Natural killer cell (primary cell): ENCODE measurements around the gene PLCD3. TPM values are rescaled to one million over a fixed set of nuclear protein-coding genes. Genes with fewer than 3 reads are reported as not detected.

Experiments
- ATAC-seq, 3 donors: fragments of 150-1000 bp in 2 of 3; fragments of 200-7000 bp in 1 of 3; cut with Tn5 transposase; 1 replicate in 1 of 3; 2 replicates in 2 of 3; pipeline ENCODE4 v1.10.0; 2021; ENCODE audit warnings: mild to moderate bottlenecking in 2 of 3, moderate library complexity in 2 of 3
- DNase-seq, 2 donors: peaks; one replicate each; pipeline versions ENCODE4 v3.0.0 to v3.0.0-alpha.2; 2013 to 2021; ENCODE audit warnings: mixed read lengths in 1 of 2
- H3K27ac ChIP-seq: one replicate; pipeline ENCODE4 v1.5.1; 2013; ENCODE audit warnings: mild to moderate bottlenecking, low read length
- H3K27me3 ChIP-seq: one replicate; pipeline ENCODE4 v1.6.1; 2013; ENCODE audit warnings: low read length; ENCODE audit not compliant: control insufficient read depth, insufficient read depth
- H3K36me3 ChIP-seq: one replicate; pipeline ENCODE4 v1.6.1; 2013; ENCODE audit warnings: low read length; ENCODE audit not compliant: control insufficient read depth, insufficient read depth
- H3K4me1 ChIP-seq: one replicate; pipeline ENCODE4 v1.6.1; 2013; ENCODE audit warnings: low read length; ENCODE audit not compliant: control insufficient read depth, insufficient read depth
- H3K4me3 ChIP-seq: one replicate; pipeline ENCODE4 v1.5.1; 2013; ENCODE audit warnings: low read length
- H3K9me3 ChIP-seq: one replicate; pipeline ENCODE4 v1.6.1; 2013; ENCODE audit warnings: low read length; ENCODE audit not compliant: control insufficient read depth, insufficient read depth
- H3K27ac Mint-ChIP-seq, 2 donors: one replicate each; pipeline ENCODE4 v1.8.0; 2022; ENCODE audit warnings: mild to moderate bottlenecking in 2 of 2, mixed read lengths in 2 of 2, moderate library complexity in 1 of 2
- H3K27me3 Mint-ChIP-seq, 2 donors: one replicate each; pipeline ENCODE4 v1.8.0; 2022; ENCODE audit warnings: low read depth in 2 of 2, mixed read lengths in 2 of 2
- H3K36me3 Mint-ChIP-seq: one replicate; pipeline ENCODE4 v1.8.0; 2022; ENCODE audit warnings: mixed read lengths
- H3K4me1 Mint-ChIP-seq, 2 donors: one replicate each; pipeline ENCODE4 v1.8.0; 2022; ENCODE audit warnings: mixed read lengths in 2 of 2
- H3K4me3 Mint-ChIP-seq: one replicate; pipeline ENCODE4 v1.8.0; 2022; ENCODE audit warnings: mild to moderate bottlenecking, moderate library complexity, mixed read lengths
- H3K9me3 Mint-ChIP-seq, 2 donors: one replicate each; pipeline ENCODE4 v1.8.0; 2022; ENCODE audit warnings: mixed read lengths in 2 of 2
- CTCF ChIP-seq: fragments of 200-600 bp; IDR thresholded peaks from one replicate; pipeline ENCODE4 v1.8.0; 2022; ENCODE audit warnings: antibody characterized with exemption
- WGBS: methylation state at CpG from one replicate; pipeline ENCODE4 v1.1.7; 2013; ENCODE audit warnings: missing lambda C conversion rate; ENCODE audit not compliant: insufficient coverage; 5-methylcytosine and 5-hydroxymethylcytosine counted together
- intact Hi-C: fragments of 100-400 bp; cut with micrococcal nuclease; formaldehyde crosslinking; loops from one replicate; pipeline ENCODE4 v1.14.2; 2022
- total RNA-seq, 4 donors: library from RNA; stranded (reverse); fragments of 120-200 nt in 1 of 4; gene quantifications; one replicate each; pipeline versions ENCODE4 v1.2.3 to v1.2.4, GENCODE V29; 2013 to 2022

Gene PLCD3
- 1 to 10 TPM; 2.5 to 2.9 (median 2.5) TPM for total RNA-seq
- total RNA-seq (2013), result 0.63 TPM

- H3K9me3 Mint-ChIP-seq, result no peaks in the 10 kb centered on the region
- H3K27ac ChIP-seq, result peak within 1 kb of the TSS; percentile 91
- DNase-seq, result no peak
- H3K27ac Mint-ChIP-seq, result peak within 1 kb of the TSS; percentile 82 to 88
- intact Hi-C loops, result loop anchor here (2.0 kb wide), 2 partner anchors 71 to 357 kb away; partner anchors contain the start of gene NMT1
- no peak for ATAC-seq
- TF ChIP-seq CTCF, result no peak
- no peaks in the 10 kb centered on the region for H3K27me3 ChIP-seq
- peaks cover 0 to 3% of the 10 kb centered on the region in 2 donors for H3K27me3 Mint-ChIP-seq
- peaks cover 33% of the 10 kb centered on the region for H3K4me1 ChIP-seq
- H3K9me3 ChIP-seq, result no peaks in the 10 kb centered on the region
- no peaks in the 10 kb centered on the region for H3K36me3 Mint-ChIP-seq
- peak within 1 kb of the TSS; percentile 92 for H3K4me3 Mint-ChIP-seq
- peak within 1 kb of the TSS; percentile 71 for H3K4me3 ChIP-seq
- H3K4me1 Mint-ChIP-seq, result peaks cover 12 to 20% of the 10 kb centered on the region in 2 donors
- WGBS, result 0% methylated on average over 35 of the region's 36 CpGs
- H3K36me3 ChIP-seq, result no peaks in the 10 kb centered on the region
Measured at GRCh38 chr17:45132320-45132571, at the start of gene PLCD3. PLCD3 (minus strand) TSS chr17:45132515; CDS start chr17:45132410, 105 bp downstream.

- Histone ChIP-seq H3K27me3 (no peaks in the 10 kb centered on the region), H3K36me3 (no peaks in the 10 kb centered on the region), H3K4me1 (peaks cover 13% of the 10 kb centered on the region), H3K27ac (no peak overlapping the region), H3K9me3 (no peaks in the 10 kb centered on the region), H3K4me3 (no peak overlapping the region)
- H3K36me3 Mint-ChIP-seq, result no peaks in the 10 kb centered on the region
- no peak for TF ChIP-seq CTCF
- H3K27ac Mint-ChIP-seq, result no peak overlapping the region
- H3K27me3 Mint-ChIP-seq, result no peaks in the 10 kb centered on the region
- intact Hi-C loops, result no loop called here
- no peak overlapping the region for H3K4me3 Mint-ChIP-seq
- DNase-seq, result no peak
- 88% methylated on average over 5 of the region's 7 CpGs for whole genome bisulfite sequencing
- ATAC-seq, result no peak
- peaks cover 4 to 9% of the 10 kb centered on the region in 2 donors for H3K4me1 Mint-ChIP-seq
- H3K9me3 Mint-ChIP-seq, result no peaks in the 10 kb centered on the region
Measured at GRCh38 chr17:45177563-45177962, 45.2 kb upstream of the PLCD3 start.

GRCh38 chr17:45175759-45176115, 43.4 kb upstream of the PLCD3 start:
- Histone ChIP-seq H3K4me3 (no peak overlapping the region), H3K27ac (no peak overlapping the region), H3K27me3 (no peaks in the 10 kb centered on the region), H3K4me1 (peaks cover 32% of the 10 kb centered on the region), H3K36me3 (no peaks in the 10 kb centered on the region), H3K9me3 (no peaks in the 10 kb centered on the region)
- Mint-ChIP-seq H3K4me1 (peaks cover 13 to 27% of the 10 kb centered on the region in 2 donors), H3K27ac (no peak overlapping the region), H3K27me3 (no peaks in the 10 kb centered on the region), H3K9me3 (no peaks in the 10 kb centered on the region), H3K4me3 (peak overlapping the region; percentile 50), H3K36me3 (no peaks in the 10 kb centered on the region)
- intact Hi-C loops, result no loop called here
- no peak for DNase-seq
- no peak for ATAC-seq
- WGBS, result 84% methylated on average over 2 of the region's 3 CpGs
- no peak for TF ChIP-seq CTCF

GRCh38 chr17:45172541-45173286, 40.4 kb upstream of the PLCD3 start:
- Histone ChIP-seq H3K36me3 (no peaks in the 10 kb centered on the region), H3K4me3 (peak overlapping the region; percentile 29), H3K9me3 (no peaks in the 10 kb centered on the region), H3K27me3 (no peaks in the 10 kb centered on the region), H3K27ac (peak overlapping the region; percentile 88), H3K4me1 (peaks cover 40% of the 10 kb centered on the region)
- intact Hi-C loops, result no loop called here
- Mint-ChIP-seq H3K9me3 (no peaks in the 10 kb centered on the region), H3K27ac (peak overlapping the region; percentile 90 to 94), H3K4me1 (peaks cover 22 to 41% of the 10 kb centered on the region in 2 donors), H3K4me3 (peak overlapping the region; percentile 81), H3K27me3 (no peaks in the 10 kb centered on the region), H3K36me3 (no peaks in the 10 kb centered on the region)
- DNase-seq, result peak in 1 of 2 donors; percentile 58
- 14% methylated on average over 10 of the region's 10 CpGs for WGBS
- TF ChIP-seq CTCF, result no peak
- peak; percentile 33 to 51 (median 40) for ATAC-seq
